Stimulated activated CD4-positive, alpha-beta T cell treated with anti-CD3 and anti-CD28 coated beads, Interleukin-1b, Interleukin-23, amount 100 ng/mL, for 1 hour (primary cell): Measurements from ENCODE around the gene RAPGEF1.

Source experiments
- DNase-seq, 2 donors: peaks; one replicate each; pipeline ENCODE4 v3.0.0-alpha.2; 2020; ENCODE audit warnings: low read depth in 2 of 2

Gene RAPGEF1

DNA sequence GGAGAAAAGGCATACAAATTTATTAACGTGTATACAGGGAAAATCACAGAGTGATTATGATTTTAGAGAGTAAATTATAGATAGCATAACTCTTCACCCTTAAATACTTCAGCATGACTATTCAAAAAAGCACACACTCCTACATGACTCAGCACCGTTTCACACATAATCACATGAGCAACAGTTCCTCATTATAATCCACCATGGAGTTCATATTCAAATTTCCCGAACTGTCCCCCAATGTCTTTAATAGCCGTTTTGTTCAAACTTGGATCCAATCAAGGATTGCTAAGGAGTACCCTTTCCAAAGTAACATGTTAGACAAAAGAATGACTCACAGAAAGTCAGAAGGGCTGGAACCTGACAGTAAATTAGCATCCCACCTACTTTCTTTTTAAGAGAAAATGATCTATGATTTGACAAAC, 32.1 kb downstream of the RAPGEF1 start:
- DNase-seq: no peak

DNA sequence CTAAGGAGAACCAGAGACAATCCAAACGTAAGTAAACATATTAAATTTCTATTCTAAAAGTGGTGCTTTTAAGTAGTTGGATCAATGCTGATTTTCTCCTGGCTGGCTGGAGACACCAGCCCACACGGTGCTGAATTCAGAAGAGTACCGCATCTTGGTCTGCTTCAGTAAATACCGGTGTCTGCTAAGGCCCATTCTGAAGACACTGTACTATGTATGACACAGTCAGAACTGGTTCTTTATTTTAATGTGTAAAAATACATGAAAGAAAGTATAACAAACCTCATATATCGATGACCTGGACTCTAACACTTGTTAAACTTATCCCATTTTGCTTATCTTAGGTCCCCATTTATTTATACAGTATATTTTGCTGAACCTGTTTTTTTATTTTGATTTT, 32.8 kb downstream of the RAPGEF1 start:
- no peak for DNase-seq

DNA sequence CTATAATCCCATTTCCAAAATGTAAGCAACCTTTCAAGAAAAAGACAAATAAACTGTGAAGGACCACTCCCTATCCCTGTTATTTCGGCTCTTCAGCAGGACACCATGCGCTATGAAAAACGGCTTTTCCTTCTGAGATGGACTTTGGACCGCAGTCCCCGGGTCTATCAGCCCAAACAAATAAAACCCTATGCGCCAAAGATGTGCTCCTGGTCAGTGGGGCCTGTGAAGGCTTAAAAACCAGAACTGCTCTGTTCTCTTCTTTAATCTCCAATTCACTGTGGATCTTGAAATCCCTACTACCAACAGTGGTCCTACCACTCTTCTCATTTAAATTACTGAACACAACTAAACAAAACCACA, 33.3 kb downstream of the RAPGEF1 start:
- DNase-seq: no peak

DNA sequence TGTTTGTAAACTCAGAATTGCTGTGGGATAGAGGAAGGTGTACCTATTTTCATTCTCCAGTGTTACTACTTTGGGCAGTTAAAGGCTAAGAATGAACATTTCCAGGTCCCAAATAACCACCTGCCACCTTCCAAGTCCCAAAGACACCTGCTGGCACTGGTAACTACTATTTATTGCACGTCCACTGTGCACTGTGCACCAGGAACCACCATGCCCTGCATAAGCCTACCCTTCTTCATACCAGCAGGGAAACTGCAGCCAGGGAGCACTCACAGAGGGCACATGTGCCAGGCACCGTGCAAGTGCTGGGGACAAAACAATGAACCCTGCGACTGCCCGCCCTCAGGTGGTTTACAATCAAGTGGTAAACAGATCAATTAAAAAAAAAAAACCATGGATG, 34.9 kb downstream of the RAPGEF1 start:
- DNase-seq: no peak

DNA sequence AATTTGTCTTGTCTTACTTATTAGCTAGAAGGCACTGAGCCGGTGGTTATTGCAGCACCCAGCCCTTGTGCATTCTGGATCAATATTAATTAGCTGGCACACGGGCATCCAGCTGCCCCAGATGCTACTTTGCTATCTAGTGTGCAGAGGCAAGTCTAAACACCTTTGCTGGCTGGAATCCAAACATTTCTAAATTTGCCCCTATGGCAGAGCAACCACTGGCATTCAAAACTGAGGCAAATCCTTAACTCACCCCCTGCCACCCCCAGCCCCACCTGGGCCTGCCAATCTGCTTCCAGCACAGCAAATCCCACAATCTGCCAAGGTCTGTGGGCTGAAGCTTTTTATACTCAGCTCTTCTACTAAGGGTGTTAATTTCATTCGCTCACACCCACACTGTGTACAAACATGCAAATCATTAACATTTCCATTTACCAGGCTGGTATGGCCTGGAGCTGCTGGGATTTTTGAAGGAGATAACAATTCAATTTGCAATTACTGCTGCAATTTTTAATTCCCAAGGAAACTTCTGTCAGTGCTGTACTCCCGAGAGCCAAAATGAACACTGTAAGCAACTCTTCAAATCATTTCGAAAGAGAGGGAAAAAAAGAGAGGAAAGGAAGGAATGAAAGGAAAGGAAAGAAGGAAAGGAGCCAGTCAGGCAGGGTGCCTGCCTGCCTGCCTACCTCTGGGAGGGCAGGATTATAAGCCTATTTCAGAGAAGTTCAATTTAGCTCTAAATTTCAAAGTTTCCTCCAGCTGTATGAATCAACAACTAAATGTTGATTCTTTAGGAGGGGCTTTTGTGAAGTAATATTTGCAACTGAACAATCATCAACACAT, 35.5 kb downstream of the RAPGEF1 start:
- no peak for DNase-seq

DNA sequence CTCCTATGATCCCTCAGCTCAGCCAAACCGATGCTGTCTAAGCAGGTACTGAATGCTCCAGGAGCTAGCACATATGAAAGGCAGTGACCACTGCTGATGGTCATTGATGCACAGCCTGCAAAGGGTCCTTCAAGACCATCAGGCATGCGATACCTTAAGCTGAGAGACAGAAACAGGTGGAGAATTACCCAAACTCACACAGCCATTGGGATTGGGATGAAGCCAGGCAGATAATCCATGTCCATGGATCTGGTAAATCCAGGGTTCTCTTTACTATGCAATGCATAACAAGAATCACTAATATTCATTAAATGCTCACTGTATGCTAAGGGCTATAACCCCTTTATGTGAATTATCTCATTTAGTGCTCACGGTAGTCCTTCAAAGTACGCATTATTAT, 36.2 kb downstream of the RAPGEF1 start:
- no peak for DNase-seq

DNA sequence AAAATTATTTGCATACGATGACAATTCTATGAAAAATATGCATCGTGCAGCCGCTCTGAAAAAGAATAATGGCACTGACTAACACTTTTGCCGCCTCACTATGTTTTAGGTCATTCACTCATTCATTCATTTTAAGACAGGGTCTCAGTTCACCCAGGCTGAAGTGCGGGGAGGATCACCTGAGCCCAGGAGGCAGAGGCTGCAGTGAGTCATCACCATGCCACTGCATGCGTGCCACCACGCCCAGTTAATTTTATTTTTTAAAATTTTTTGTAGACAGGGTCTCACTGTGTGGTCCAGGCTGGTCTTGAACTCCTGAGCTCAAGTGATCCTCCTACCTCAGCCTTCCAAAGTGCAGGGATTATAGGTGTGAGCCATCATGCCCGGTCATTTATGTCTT, 37.0 kb downstream of the RAPGEF1 start:
- no peak for DNase-seq

DNA sequence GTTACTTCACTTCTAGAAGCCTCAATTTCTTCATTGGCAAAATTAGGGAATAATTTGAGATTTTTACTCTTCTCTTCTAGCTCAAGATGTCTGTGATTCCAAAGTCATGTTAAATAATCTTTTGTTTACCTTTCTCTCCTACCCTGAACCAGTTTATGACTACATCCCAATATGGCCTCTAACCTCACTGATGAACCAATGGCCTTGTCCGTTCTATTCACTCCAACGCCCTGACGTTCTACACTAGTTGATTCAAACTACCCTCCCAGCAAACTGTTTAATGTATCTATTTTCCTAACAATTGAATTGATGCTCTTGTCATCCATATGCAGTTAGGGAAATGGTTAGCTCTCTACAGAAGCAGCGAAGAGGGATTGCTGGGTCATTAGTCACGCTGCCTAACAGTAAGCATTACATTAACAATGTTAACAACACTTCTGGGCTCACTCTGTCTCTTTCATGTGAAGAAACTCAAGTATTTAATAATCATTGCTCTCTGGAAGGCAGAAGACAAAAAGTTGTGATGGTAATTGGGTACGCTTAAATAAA, 38.0 kb downstream of the RAPGEF1 start:
- no peak for DNase-seq

DNA sequence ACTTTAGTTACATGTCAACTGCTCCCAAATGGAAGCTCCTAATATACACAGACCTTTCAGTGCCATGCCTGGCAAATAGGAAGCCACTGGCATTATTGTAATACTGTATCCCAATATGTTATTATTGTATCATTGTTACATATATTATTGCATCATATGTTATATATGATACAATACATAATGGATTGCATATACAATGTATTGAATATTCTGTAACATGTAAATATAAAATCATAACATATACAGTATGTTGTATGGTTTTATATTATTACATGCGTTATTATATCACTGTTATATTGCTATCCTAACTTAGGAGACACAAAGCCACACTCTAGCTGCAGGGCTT, 38.5 kb downstream of the RAPGEF1 start:
- no peak for DNase-seq

DNA sequence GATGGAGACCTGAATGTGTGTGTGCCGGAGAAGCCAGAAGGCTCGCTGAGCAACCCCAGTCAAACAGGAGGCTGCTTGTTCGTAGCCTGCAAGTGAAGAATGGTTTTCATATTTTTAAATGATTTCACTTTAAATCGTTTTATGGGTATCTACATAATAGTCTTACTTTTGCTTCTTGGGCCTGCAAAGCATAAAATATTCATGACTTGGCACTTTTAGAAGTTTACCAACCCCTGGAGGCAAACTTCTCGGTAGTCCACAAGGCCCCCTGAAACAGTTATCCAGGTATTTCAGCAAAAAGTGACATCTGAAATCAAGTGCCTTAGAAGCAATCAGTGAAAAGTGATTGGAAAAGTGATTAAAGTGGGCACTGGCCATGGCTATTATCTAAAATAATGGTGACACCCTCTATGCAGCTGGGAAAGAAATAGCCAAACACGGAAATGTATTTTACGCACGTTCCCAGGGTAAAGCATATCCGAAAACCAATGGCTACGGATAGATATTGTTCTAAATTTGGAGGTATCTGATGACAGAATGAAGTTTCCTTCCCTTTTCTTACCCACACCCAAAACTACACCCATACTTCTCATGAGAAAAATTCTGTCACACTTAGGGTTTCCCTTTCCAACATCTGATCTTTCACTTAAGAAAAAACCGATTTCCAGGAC, 39.0 kb downstream of the RAPGEF1 start:
- no peak for DNase-seq

DNA sequence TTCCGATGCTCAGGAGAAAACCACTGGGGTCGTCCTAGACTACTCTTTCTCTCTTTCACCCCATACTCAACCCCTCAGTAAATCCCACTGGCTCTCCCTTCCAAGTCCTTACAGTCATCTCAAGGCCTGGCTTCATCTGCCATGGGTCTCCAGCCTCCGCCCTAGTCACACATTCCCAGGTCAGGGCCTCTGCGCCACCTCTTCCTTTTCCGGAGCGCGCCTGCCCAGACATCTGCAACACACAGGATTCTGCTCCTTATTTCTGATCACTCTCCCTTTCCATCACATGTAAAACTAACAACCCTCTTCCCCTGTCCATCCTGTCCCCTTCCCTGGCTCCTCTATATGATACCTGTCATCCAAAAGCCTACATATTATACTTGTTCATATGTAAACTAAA, 39.8 kb downstream of the RAPGEF1 start:
- no peak for DNase-seq

DNA sequence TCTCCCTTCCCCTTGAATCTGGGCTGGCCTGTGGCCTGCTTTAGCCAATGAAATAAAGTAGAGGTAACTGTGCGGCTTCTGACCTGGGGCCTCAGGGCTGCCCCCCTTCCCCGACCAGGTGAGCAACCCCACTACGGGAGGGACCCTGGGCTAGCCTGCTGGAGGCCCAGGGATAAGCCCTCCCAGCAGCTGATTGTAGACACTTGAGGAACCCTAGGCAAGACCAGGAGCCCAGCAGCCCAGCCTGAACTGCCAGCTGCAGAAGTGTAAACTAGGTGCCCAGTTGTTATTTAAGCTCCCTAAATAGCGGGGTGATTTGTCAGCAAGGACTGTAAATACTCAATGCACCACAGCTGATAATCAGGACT, 41.3 kb downstream of the RAPGEF1 start:
- DNase-seq: no peak

DNA sequence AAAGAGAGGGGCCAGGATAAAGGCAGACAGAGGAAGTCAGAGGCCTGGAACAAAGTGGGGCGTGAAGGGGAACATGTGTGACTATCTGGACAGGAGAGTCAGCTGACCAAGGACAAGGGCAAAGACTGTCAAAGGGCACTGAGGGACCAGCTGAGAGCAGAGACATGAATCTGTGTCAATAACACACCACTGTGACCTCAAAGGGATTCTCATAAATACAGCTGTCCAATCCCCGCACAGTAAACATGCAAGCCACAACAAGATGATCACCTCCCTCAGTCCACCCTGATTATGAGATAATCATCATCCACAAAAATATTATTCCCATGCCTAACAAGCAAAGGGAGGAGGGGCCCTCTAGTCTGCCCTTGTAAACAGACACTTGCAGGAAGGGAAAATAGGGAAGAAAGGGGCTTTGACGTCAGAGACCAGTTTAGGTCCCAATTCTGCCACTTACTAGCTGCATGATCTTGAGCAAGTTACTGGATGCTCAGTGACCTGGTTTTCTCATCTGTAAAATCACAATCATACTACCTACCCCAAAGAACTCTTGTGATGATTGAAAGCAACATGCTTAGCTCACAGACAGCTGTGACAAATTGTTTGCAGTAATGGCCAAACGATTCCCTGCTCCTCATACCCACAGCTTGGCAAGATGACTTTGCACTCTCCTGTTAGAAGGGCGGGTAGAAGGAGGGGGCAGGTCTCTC, 41.8 kb downstream of the RAPGEF1 start:
- no peak for DNase-seq

DNA sequence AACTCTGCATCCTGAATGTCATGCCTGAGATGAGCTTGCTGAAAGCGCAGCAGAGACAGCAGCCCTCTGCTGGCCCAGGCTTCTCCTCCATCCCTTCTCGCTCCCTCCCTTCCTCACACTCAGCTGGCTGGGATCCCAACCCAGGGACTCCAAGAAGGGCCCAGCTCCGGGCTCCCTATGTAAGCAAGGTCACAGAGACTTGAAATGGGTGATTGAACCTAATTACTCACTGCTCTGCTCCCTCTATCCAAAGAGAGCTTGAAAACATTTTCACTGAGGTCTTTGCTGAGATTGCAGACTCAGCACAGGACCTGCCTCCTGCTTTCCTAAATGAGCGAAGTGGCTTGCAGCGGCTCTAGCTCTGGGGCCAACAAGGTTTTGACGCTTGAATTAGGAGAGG, 42.8 kb downstream of the RAPGEF1 start:
- DNase-seq: no peak

DNA sequence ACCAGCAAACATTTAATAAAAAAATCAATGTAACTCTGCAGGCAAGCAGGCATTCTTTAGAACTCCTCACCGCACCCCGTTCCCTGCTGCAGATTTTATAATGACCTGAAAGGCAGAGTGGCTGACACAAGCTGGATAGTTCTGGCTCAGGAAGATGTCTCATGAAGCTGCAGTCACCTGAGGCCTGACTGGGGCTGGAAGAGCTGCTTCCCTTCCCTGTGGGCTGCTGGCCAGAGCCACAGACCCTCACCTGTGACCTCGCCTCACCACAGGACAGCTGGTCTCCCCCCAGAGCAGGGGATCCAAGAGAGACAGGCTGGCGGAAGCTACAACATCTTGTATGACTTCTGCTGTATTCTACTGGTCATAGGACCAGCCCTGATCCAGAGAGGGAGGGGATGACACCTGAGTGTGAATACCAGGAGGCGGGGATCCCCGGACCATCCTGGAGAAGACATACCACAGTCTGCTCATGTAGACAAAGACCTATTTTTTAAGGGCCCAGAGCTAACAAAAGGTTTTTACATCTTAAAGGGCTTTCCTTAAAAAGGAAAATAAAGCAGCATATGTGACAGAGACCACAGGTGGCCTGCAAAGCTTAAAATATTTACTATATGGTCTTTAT, 43.9 kb downstream of the RAPGEF1 start:
- DNase-seq: no peak

DNA sequence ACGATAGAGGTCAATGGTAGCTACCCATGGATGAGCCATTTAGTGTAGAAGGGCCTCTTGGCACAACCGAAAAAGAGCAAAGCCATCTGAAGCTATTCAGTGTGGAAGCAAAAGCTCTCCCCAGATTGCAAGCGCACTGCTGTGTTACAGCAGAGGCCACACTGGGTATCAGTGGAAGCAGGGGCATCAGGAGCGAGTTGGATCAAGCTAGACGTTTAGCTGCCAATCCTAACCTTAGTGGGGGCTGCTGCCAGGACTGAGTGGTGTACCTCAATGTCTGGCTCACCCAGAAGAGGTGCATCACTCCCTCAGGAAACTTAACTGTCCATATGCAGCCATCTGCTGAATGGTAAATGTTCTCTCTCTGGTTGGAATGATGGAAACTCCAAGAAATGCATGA, 44.5 kb downstream of the RAPGEF1 start:
- DNase-seq: no peak

DNA sequence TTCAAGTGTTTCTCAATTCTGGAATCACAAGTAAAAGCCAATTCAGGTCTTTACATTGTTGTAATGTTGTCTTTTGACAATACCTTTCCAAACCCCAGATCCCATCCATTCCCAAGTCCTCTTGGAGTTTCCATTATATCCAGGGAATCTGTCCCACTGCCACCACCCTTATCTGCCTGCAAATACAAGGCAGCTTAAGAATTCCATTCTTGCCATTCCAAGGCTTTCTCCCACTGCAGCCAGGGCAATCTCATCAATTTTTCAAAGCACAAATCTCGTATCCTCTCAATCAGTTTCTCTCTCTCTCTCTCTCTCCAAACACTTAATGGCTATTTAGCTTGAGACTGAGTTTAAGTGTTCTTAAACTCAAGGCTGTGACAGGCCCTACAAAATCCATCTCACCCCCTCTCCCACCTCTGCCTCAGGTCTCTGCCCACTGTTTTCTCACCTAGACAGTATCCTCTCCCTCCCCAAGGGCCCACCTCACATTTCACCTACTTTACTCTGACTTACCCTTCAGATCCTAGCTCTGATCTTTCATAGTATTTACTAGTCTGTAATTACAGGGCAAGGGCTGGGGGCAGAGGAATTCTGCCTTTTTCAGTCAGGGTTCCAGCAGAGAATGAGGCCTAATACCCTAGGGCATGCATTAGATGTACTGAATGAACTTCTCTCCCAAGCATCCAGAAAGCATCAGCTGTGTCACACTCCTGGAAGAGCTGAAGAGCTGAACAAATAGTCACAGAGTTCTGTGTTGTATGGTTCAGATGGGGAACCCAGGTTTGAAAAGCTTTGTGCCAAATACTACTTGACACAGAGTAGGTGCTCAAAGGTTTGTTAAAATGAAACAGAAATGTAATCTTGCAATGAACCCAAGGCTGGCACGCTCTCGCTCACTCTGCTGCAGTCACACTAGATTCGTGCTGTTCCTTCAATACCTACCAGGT, 46.0 kb downstream of the RAPGEF1 start:
- DNase-seq: no peak

DNA sequence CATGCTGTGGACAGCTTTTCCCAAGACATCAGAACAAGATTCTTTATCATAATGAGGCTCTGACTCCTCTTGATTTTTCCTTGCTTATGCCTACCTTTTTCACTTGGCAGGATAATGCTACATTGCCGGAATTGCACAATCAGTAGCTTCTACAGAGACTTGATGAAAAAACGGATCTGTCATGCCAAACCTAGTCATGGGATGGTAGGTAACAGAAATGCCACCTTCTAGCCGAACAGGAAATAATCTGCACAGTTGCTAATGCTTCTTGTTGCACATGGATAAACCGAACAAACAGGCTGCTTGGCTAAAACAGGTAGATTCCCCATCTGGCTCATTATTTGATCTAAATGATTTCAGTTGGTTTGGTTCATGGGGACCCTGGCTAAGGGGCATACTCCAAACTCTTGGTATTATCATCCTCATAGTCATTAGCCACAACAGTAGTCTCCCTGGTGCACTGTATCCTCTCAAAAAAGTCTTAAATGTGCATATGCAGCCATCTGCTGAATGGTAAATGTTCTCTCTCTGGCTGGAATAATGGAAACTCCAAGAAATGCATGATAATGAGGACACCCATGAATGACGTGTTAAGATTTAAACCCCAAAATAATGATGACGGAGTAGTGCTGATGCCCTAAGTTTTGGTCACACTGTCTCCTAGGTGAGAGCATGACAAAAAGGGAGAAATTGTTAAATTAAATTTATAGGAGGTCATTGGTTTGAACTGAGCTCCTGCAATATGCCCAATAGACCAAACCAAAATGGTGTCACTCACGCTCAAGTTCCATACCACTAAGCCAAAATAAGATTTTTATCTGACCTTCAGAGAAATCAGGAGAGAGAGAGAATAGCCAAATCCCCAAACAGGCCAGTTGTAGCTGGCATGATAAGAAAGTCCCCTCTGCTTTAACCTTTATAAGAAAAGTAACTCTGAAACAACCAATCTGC, 47.0 kb downstream of the RAPGEF1 start:
- DNase-seq: no peak

DNA sequence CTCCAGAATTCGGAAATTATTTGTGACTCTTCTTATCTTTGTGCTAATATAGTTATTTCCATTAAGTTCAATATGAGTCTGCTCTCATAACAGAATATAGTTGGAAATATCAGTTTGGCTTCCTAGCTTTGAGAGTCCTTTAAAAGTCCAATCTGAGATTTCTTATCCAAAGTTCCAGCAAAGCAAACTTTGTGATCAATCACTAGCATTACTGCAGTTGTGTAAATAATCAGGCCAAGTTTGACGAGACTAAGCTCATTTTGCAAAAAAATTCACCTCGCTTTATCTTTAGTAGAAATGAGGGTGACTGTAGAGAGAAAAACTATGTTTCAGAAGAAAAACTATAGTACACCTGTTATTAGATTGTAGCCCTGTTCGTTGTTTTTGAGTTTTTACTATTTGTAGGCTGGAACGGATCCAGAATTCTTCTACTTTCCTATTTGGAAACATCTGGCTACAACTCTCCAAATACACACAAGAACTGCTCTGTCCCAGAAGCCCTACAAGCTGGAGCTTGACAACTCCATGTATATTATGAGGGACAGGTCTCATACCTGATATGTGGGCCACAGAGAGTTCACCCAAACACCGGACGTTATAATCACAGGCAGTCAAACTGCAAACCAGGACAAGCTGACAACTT, 47.8 kb downstream of the RAPGEF1 start:
- DNase-seq: no peak
